Stimulated activated CD4-positive, alpha-beta T cell treated with anti-CD3 and anti-CD28 coated beads, Interleukin-4, amount 100 ng/mL, for 4 hours (primary cell): ENCODE results near the gene CIDEC.
A peak's percentile ranks its signal among the peaks of the same experiment; 100 is the strongest.

Experiments used
- DNase-seq, 2 experiments: peaks; one replicate each; pipeline ENCODE4 v3.0.0-alpha.2; 2020

The CIDEC gene

GRCh38 chr3:9879830-9880549, at the start of gene CIDEC:
CIDEC (minus strand) TSS chr3:9880253; CDS start chr3:9878486, 1,767 bp downstream.
- DNase-seq: no peak

GRCh38 chr3:9928158-9928557, 48.1 kb upstream of the CIDEC start:
- DNase-seq: no peak

GRCh38 chr3:9918261-9919038, 38.4 kb upstream of the CIDEC start:
- DNase-seq: no peak

GRCh38 chr3:9917820-9918219, 37.8 kb upstream of the CIDEC start:
- no peak for DNase-seq

- peak; percentile 28 to 50 for DNase-seq
Observed at GRCh38 chr3:9916734-9917680, 37.0 kb upstream of the CIDEC start, which contains the start of gene IL17RC. IL17RC (plus strand) TSS chr3:9917098; CDS start chr3:9917316, 218 bp downstream.

- no peak for DNase-seq
Observed at GRCh38 chr3:9916346-9916733, 36.3 kb upstream of the CIDEC start.

- DNase-seq: peak; percentile 10 to 30
Observed at GRCh38 chr3:9915254-9916141, 35.4 kb upstream of the CIDEC start.

- DNase-seq: no peak
Observed at GRCh38 chr3:9914559-9915253, 34.7 kb upstream of the CIDEC start.

GRCh38 chr3:9914011-9914410, 34.0 kb upstream of the CIDEC start:
- DNase-seq: no peak

GRCh38 chr3:9913601-9914000, 33.5 kb upstream of the CIDEC start:
- no peak for DNase-seq

GRCh38 chr3:9912294-9912935, 32.4 kb upstream of the CIDEC start:
- no peak for DNase-seq

- no peak for DNase-seq
Observed at GRCh38 chr3:9911863-9912262, 31.8 kb upstream of the CIDEC start.

GRCh38 chr3:9909221-9910013, 29.4 kb upstream of the CIDEC start:
- peak in 1 of 2 experiments; percentile 26 for DNase-seq

GRCh38 chr3:9908286-9908685, 28.2 kb upstream of the CIDEC start:
- DNase-seq: no peak

GRCh38 chr3:9906480-9906879, 26.4 kb upstream of the CIDEC start:
- DNase-seq: no peak

GRCh38 chr3:9903904-9904303, 23.9 kb upstream of the CIDEC start:
- no peak for DNase-seq

- DNase-seq: no peak
Observed at GRCh38 chr3:9903238-9903624, 23.2 kb upstream of the CIDEC start.

GRCh38 chr3:9902372-9903237, 22.6 kb upstream of the CIDEC start, which contains the start of gene IL17RE:
IL17RE (plus strand) TSS chr3:9902848; CDS start chr3:9902933, 85 bp downstream.
- DNase-seq: no peak

GRCh38 chr3:9901967-9902366, 21.9 kb upstream of the CIDEC start:
- peak in 1 of 2 experiments; percentile 26 for DNase-seq
